A549 (cell line): Measurements from ENCODE around the gene LTB.

Experiments used
- CBX2 ChIP-seq: fragments of 200-600 bp; sonication (generic); IDR thresholded peaks from 2 replicates; pipeline ENCODE4 v1.6.1; 2016; ENCODE audit warnings: low read depth, mild to moderate bottlenecking, borderline replicate concordance
- CEBPB ChIP-seq, 2 experiments: fragments of >200 bp in 1 of 2; sonication (Bioruptor Twin) in 1 of 2; formaldehyde crosslinking in 1 of 2; IDR thresholded peaks; 2 replicates each; pipeline ENCODE4 v1.6.1; 2012 to 2016
- CTCF ChIP-seq: fragments of >200 bp; sonication (Bioruptor Twin); formaldehyde crosslinking; IDR thresholded peaks from 3 replicates; pipeline ENCODE4 v1.5.1; 2016
- EHMT2 ChIP-seq: fragments of 200-600 bp; sonication (generic); IDR thresholded peaks from 2 replicates; pipeline ENCODE4 v1.6.1; 2016; ENCODE audit warnings: antibody characterized with exemption, low read depth, mild to moderate bottlenecking, moderate library complexity
- EP300 ChIP-seq, 2 experiments: fragments of >200 bp; sonication (Bioruptor Twin); formaldehyde crosslinking; IDR thresholded peaks; 2 replicates in 1 of 2; 3 replicates in 1 of 2; pipeline ENCODE4 v1.6.1; 2016 to 2017
- FOSL2 ChIP-seq, 2 experiments: fragments of 450-650 bp in 1 of 2; fragments of >200 bp in 1 of 2; sonication (Bioruptor Twin) in 1 of 2; formaldehyde crosslinking; IDR thresholded peaks; 2 replicates each; pipeline versions ENCODE4 v1.5.0 to v1.6.1; 2016 to 2020; ENCODE audit warnings: mild to moderate bottlenecking in 1 of 2, moderate library complexity in 1 of 2
- HMGXB4 ChIP-seq: fragments of 250-450 bp; sonication (Bioruptor Pico); IDR thresholded peaks from 2 replicates; pipeline ENCODE4 v1.5.0; 2021; ENCODE audit warnings: mild to moderate bottlenecking, moderate library complexity, borderline replicate concordance
- PBX3 ChIP-seq: IDR thresholded peaks from 2 replicates; pipeline ENCODE4 v1.6.1; 2012
- POLR2A ChIP-seq: IDR thresholded peaks from 2 replicates; pipeline ENCODE4 v1.6.1; 2012; ENCODE audit warnings: mild to moderate bottlenecking, low read length
- RAD21 ChIP-seq, 2 experiments: fragments of >200 bp in 1 of 2; sonication (Bioruptor Twin) in 1 of 2; formaldehyde crosslinking in 1 of 2; IDR thresholded peaks in 1 of 2; conservative IDR thresholded peaks in 1 of 2; 2 replicates in 1 of 2; 3 replicates in 1 of 2; pipeline ENCODE4 v1.6.1; 2012 to 2018; ENCODE audit warnings: inconsistent platforms in 1 of 2
- RNF2 ChIP-seq: fragments of 200-600 bp; sonication (generic); IDR thresholded peaks from 2 replicates; pipeline ENCODE4 v1.6.1; 2016; ENCODE audit warnings: low read depth, mild to moderate bottlenecking, antibody characterized with exemption, moderate library complexity, borderline replicate concordance
- SREBF2 ChIP-seq: fragments of 450-650 bp; IDR thresholded peaks from 2 replicates; pipeline ENCODE4 v1.6.1; 2014; ENCODE audit warnings: mild to moderate bottlenecking, moderate library complexity

GRCh38 chr6:31627690-31628287 is 45.6 kb upstream of the LTB start:
- TF ChIP-seq RAD21 (conservative IDR thresholded peaks at IDR 0.05 in 1 of 2, IDR thresholded peaks at IDR 0.05 in 1 of 2) (no peak), CTCF (no peak), POLR2A (no peak), HMGXB4 (CRISPR knock-in tag) (no peak), PBX3 (no peak), RNF2 (no peak), SREBF2 (no peak), CEBPB (IDR thresholded peaks at IDR 0.05) (no peak), FOSL2 (IDR thresholded peaks at IDR 0.05) (no peak), FOSL2 (CRISPR knock-in tag; IDR thresholded peaks at IDR 0.05) (no peak), EP300 (IDR thresholded peaks at IDR 0.05) (no peak), EHMT2 (no peak), CBX2 (no peak)
